MCF 10A (cell line): ENCODE measurements around the gene TMEM266. TPM values are rescaled to one million over a fixed set of nuclear protein-coding genes. Genes with fewer than 3 reads are reported as not detected.

Experiments
- BruUV-seq: library from RNA; stranded (reverse); fragments of 400-500 nt; replicated peaks from 2 replicates; lab custom pipeline; 2021; lab: Mats Ljungman, UMichigan
- CTCF ChIA-PET: fragments of 300-600 bp; sonication (Branson Sonifier 250); formaldehyde crosslinking; extraction: SDS; loops from one replicate; lab custom pipeline; 2021; ENCODE audit warnings: antibody characterized with exemption, inconsistent platforms; lab: Yijun Ruan, JAX
- POLR2A ChIA-PET: fragments of 300-600, 350-650 bp; sonication (Branson Sonifier 250); formaldehyde crosslinking; extraction: SDS; loops from one replicate; lab custom pipeline; 2020; ENCODE audit warnings: antibody characterized with exemption, inconsistent platforms; lab: Yijun Ruan, JAX
- DNase-seq: peaks from one replicate; pipeline ENCODE4 v3.0.0-alpha.2; 2018; ENCODE audit not compliant: unreplicated experiment
- H3K27ac Mint-ChIP-seq: one replicate; pipeline ENCODE4 v1.8.0; 2022; ENCODE audit warnings: mild to moderate bottlenecking, low read depth, mixed read lengths; ENCODE audit not compliant: unreplicated experiment
- H3K27me3 Mint-ChIP-seq: one replicate; pipeline ENCODE4 v1.8.0; 2022; ENCODE audit warnings: mixed read lengths; ENCODE audit not compliant: insufficient read depth, unreplicated experiment
- H3K36me3 Mint-ChIP-seq: one replicate; pipeline ENCODE4 v1.8.0; 2022; ENCODE audit warnings: mild to moderate bottlenecking, moderate library complexity, mixed read lengths; ENCODE audit not compliant: insufficient read depth, unreplicated experiment
- H3K4me1 Mint-ChIP-seq: one replicate; pipeline ENCODE4 v1.8.0; 2022; ENCODE audit warnings: mixed read lengths; ENCODE audit not compliant: insufficient read depth, unreplicated experiment
- H3K4me3 Mint-ChIP-seq: one replicate; pipeline ENCODE4 v1.8.0; 2022; ENCODE audit warnings: mild to moderate bottlenecking, moderate library complexity, mixed read lengths; ENCODE audit not compliant: unreplicated experiment
- H3K9me3 Mint-ChIP-seq: one replicate; pipeline ENCODE4 v1.8.0; 2022; ENCODE audit warnings: mixed read lengths; ENCODE audit not compliant: unreplicated experiment
- intact Hi-C: fragments of 100-400 bp; cut with micrococcal nuclease; formaldehyde crosslinking; loops from 2 replicates; pipeline ENCODE4 v1.14.1; 2022
- total RNA-seq: library from RNA; stranded (reverse); gene quantifications from 2 replicates; pipeline ENCODE4 v1.2.3, GENCODE V29; 2022
- TF ChIP-seq, protein P1 (sequence below): fragments of 200-600 bp; IDR thresholded peaks from one replicate; pipeline ENCODE4 v1.8.0; 2022; ENCODE audit warnings: antibody characterized with exemption, mild to moderate bottlenecking; ENCODE audit not compliant: unreplicated experiment

The TMEM266 gene
- total RNA-seq, 1 experiment from 2014 or later, result not detected

DNA sequence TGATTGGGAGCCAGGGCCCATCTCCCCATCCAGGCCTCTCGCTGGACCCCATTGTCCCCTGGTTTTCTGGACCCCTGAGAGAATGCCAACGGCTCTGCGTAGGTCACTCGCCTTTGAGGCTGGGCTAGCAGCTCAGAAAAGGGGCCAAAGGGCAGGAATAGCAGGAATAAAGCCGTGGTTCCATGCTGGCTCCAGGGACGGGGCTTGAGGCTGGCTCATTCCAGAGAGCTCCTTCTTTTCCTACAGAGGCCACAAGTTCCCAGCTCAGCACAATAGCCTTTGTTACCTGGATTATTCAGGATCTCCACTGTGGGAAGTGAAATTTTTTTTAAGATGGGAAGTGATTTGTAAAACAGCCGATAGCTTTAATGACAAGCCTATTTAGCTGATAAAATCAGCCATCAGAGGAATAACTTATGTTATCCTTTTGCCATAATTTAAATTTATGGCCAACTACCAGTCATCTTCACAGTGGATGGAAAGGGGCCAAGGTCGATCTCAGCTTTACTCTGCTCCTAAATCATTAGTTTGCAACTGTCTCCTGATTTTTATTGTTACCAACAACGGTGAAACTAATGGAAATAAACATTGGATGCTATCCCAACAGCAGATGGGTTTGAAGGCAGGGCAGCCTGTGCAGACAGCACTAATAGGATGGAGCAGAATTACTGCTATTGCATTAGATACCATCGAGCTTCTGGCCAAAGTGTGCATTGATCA lies 124.3 kb downstream of the TMEM266 start:
- no peak for DNase-seq
- no peaks in the 10 kb centered on the region for H3K27me3 Mint-ChIP-seq
- ChIA-PET POLR2A (interaction anchor here (1.2 kb wide), 1 partner anchor 126 kb away, joined by 3 read pairs; no protein-coding TSS in a partner anchor), CTCF (interaction anchor here (0.6 to 0.9 kb wide), 2 partner anchors 24 to 32 kb away, joined by 4 read pairs; no protein-coding TSS in a partner anchor)
- H3K36me3 Mint-ChIP-seq, result no peaks in the 10 kb centered on the region
- no peak overlapping the region for H3K27ac Mint-ChIP-seq
- BruUV-seq, result no TSS peak
- H3K4me3 Mint-ChIP-seq, result no peak overlapping the region
- no peaks in the 10 kb centered on the region for H3K9me3 Mint-ChIP-seq
- TF ChIP-seq, protein P1, sequence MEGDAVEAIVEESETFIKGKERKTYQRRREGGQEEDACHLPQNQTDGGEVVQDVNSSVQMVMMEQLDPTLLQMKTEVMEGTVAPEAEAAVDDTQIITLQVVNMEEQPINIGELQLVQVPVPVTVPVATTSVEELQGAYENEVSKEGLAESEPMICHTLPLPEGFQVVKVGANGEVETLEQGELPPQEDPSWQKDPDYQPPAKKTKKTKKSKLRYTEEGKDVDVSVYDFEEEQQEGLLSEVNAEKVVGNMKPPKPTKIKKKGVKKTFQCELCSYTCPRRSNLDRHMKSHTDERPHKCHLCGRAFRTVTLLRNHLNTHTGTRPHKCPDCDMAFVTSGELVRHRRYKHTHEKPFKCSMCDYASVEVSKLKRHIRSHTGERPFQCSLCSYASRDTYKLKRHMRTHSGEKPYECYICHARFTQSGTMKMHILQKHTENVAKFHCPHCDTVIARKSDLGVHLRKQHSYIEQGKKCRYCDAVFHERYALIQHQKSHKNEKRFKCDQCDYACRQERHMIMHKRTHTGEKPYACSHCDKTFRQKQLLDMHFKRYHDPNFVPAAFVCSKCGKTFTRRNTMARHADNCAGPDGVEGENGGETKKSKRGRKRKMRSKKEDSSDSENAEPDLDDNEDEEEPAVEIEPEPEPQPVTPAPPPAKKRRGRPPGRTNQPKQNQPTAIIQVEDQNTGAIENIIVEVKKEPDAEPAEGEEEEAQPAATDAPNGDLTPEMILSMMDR, result no peak
- peaks cover 18% of the 10 kb centered on the region for H3K4me1 Mint-ChIP-seq
- intact Hi-C loops, result no loop called here

DNA sequence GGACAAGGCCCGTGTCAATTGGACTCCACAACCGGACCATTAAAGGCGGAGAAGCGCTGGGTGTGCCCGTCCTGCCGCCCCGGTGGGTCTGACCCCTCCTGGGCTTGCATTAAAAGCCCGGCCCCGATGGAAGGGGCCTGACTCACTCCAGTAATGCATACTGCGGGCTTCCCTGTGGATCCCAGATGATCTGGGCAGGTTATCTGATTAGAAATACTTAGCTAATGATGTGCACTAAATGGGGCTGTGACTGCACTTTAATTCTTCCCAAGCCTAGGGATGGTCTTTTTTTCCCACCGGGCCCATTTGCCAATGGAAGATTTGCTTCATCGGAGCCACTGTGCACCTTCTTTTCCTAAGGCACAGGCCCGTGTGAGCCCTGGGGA lies 124.9 kb downstream of the TMEM266 start:
- ChIA-PET POLR2A (interaction anchor here (1.2 kb wide), 1 partner anchor 126 kb away, joined by 3 read pairs; no protein-coding TSS in a partner anchor), CTCF (interaction anchor here (0.9 to 1.6 kb wide), 2 partner anchors 25 to 34 kb away, joined by 4 to 7 read pairs; no protein-coding TSS in a partner anchor)
- Mint-ChIP-seq H3K4me1 (peaks cover 18% of the 10 kb centered on the region), H3K9me3 (no peaks in the 10 kb centered on the region), H3K27me3 (no peaks in the 10 kb centered on the region), H3K36me3 (no peaks in the 10 kb centered on the region), H3K4me3 (no peak overlapping the region), H3K27ac (no peak overlapping the region)
- intact Hi-C loops, result no loop called here
- no TSS peak for BruUV-seq
- no peak for DNase-seq
- TF ChIP-seq, protein P1, result no peak

DNA sequence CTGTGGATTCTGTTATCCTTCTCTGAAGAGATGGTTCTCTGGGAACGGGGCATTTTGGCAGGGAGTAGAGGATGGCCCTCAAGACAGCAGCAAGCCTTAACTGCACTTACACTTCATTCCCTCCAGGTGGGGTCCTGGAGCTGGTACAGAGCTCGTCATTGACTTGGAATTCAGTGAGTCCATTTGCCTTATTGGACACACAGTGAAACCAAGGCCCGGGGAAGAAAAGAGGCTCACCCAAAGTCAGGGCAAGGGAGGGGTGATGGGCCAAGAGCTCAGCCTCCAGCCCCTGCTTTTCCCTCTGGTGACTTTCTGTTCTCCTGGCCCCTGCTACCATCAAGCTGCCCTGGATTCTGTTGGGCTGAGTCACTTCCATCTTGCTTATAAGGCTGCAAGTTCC lies 125.9 kb downstream of the TMEM266 start:
- no TSS peak for BruUV-seq
- H3K27ac Mint-ChIP-seq, result no peak overlapping the region
- no peak overlapping the region for H3K4me3 Mint-ChIP-seq
- CTCF ChIA-PET, result interaction anchor here (1.0 to 1.6 kb wide), 4 partner anchors 35 to 682 kb away, joined by 4 to 7 read pairs (median 4); no protein-coding TSS in a partner anchor
- H3K27me3 Mint-ChIP-seq, result no peaks in the 10 kb centered on the region
- H3K9me3 Mint-ChIP-seq, result no peaks in the 10 kb centered on the region
- peak; percentile 89 for DNase-seq
- H3K36me3 Mint-ChIP-seq, result no peaks in the 10 kb centered on the region
- peaks cover 23% of the 10 kb centered on the region for H3K4me1 Mint-ChIP-seq
- TF ChIP-seq, protein P1, result peak; percentile 59
- POLR2A ChIA-PET, result no interaction called here
- intact Hi-C loops, result no loop called here

DNA sequence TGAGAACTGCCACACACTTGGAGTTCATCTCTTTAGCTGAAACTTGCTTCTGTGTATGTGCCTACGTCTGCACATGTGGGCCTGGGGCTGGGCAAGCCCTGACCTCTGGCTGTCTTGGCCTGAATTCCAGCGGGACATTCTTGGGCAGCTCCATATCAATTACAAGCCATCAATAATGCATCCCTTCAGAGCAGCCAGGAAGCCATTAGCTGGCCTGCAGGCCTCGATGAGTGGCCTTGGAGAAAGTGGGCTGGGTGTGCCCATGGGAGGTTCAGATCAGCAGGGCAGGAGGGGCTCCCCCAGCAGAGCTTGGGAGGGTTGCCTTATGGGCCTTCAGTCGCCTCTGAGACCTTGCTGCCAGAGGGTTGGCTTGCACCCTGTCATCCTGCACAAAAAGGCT lies 127.4 kb downstream of the TMEM266 start:
- POLR2A ChIA-PET, result no interaction called here
- intact Hi-C loops, result no loop called here
- BruUV-seq, result no TSS peak
- H3K36me3 Mint-ChIP-seq, result no peaks in the 10 kb centered on the region
- no peaks in the 10 kb centered on the region for H3K27me3 Mint-ChIP-seq
- H3K4me1 Mint-ChIP-seq, result peaks cover 27% of the 10 kb centered on the region
- no peak overlapping the region for H3K27ac Mint-ChIP-seq
- DNase-seq, result no peak
- no peaks in the 10 kb centered on the region for H3K9me3 Mint-ChIP-seq
- TF ChIP-seq, protein P1, result no peak
- no peak overlapping the region for H3K4me3 Mint-ChIP-seq
- CTCF ChIA-PET, result interaction anchor here (0.8 to 1.7 kb wide), 6 partner anchors 14 to 100 kb away, joined by 3 to 7 read pairs (median 4); no protein-coding TSS in a partner anchor
